Measurements from ENCODE around the gene FNTB. TPM values are rescaled to one million over a fixed set of nuclear protein-coding genes. Genes with fewer than 3 reads are reported as not detected.

FNTB gene
- total and polyA plus RNA-seq, 8 donors: 4.6 to 9.5 (median 6.7) TPM

DNA sequence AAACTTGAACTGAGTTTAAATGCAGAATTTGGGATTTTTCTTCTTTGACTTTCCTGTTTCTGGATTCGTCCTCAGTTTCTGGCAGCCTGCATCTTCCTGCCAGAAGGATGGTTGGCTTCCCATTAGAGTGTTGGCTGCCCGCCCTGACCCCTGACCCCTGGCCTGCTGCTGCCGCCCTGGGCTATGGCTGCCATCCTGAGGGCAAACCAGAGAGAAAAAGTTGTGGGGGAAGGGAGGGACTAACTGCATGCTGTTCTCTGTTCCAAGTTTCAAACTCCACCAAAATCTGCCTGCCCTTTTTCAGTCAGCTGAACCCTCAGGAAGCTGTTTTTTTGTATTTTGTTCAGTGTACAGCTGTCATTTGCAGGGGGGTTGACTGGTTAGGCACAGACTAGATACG lies 48.4 kb downstream of the FNTB start:
- Histone ChIP-seq H3K9me3 (no peaks in the 10 kb centered on the region), H3K27me3 (no peaks in the 10 kb centered on the region), H3K36me3 (peaks cover 0 to 5% (median 0%) of the 10 kb centered on the region in 3 donors), H3K4me3 (no peak overlapping the region), H3K27ac (no peak overlapping the region), H3K4me1 (no peaks in the 10 kb centered on the region)
- ATAC-seq: peak in 3 of 4 donors; percentile 44 to 65 (median 56)
- DNase-seq: peak in 2 of 6 donors; percentile 38 to 47
- FAIRE-seq: no peak
- intact Hi-C loops (cut with DNase I): no loop called here
- TF ChIP-seq, protein P1, sequence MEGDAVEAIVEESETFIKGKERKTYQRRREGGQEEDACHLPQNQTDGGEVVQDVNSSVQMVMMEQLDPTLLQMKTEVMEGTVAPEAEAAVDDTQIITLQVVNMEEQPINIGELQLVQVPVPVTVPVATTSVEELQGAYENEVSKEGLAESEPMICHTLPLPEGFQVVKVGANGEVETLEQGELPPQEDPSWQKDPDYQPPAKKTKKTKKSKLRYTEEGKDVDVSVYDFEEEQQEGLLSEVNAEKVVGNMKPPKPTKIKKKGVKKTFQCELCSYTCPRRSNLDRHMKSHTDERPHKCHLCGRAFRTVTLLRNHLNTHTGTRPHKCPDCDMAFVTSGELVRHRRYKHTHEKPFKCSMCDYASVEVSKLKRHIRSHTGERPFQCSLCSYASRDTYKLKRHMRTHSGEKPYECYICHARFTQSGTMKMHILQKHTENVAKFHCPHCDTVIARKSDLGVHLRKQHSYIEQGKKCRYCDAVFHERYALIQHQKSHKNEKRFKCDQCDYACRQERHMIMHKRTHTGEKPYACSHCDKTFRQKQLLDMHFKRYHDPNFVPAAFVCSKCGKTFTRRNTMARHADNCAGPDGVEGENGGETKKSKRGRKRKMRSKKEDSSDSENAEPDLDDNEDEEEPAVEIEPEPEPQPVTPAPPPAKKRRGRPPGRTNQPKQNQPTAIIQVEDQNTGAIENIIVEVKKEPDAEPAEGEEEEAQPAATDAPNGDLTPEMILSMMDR (IDR thresholded peaks at IDR 0.05): no peak
- WGBS, 2 donors: 49 to 52% methylated on average over 4 of the region's 4 CpGs

- FAIRE-seq (no peak), ATAC-seq (no peak), DNase-seq (no peak)
- H3K27ac ChIP-seq: no peak overlapping the region
- H3K4me1 ChIP-seq: no peaks in the 10 kb centered on the region
- H3K9me3 ChIP-seq: no peaks in the 10 kb centered on the region
- no peaks in the 10 kb centered on the region for H3K27me3 ChIP-seq
- peaks cover 0 to 12% (median 0%) of the 10 kb centered on the region in 3 donors for H3K36me3 ChIP-seq
- TF ChIP-seq, protein P1 (IDR thresholded peaks at IDR 0.05): no peak
- WGBS, 2 donors: 97 to 98% methylated on average over 2 of the region's 2 CpGs
- no peak overlapping the region for H3K4me3 ChIP-seq
- intact Hi-C loops (cut with DNase I): no loop called here
Measured at GRCh38 chr14:65038966-65039365, 52.3 kb downstream of the FNTB start.

GRCh38 chr14:65040666-65041433 lies 54.2 kb downstream of the FNTB start:
- no peak overlapping the region for H3K27ac ChIP-seq
- H3K4me3 ChIP-seq: no peak overlapping the region
- no peaks in the 10 kb centered on the region for H3K9me3 ChIP-seq
- no peak for FAIRE-seq
- DNase-seq: no peak
- H3K27me3 ChIP-seq: no peaks in the 10 kb centered on the region
- peaks cover 0 to 17% (median 0%) of the 10 kb centered on the region in 3 donors for H3K36me3 ChIP-seq
- intact Hi-C loops (cut with DNase I): no loop called here
- TF ChIP-seq, protein P1 (IDR thresholded peaks at IDR 0.05): no peak
- no peak for ATAC-seq
- no peaks in the 10 kb centered on the region for H3K4me1 ChIP-seq
- WGBS, 2 donors: 93 to 94% methylated on average over 9 of the region's 9 CpGs

DNA sequence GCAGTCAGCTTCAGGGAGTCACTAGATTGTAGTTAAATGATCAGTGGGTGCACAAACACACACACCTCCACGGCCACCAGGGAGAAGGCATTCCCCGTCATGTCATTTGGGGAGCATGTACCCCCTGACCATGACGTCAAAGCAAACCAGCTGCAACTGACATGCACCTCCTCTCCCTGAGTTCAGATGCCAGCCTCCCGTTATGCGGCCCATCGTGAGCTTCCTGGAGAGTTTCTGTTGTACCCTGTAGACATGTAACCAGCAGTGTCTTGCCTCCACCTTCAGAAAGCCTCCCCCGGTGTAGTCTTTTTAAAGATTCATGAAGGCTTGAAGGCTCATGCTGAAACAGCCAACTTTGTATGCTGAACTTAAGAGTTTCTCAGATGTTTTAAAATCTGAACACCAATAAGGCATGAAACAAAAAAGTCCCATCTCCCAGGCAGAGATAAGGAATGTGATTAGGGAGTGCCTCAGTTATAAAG lies 54.8 kb downstream of the FNTB start:
- intact Hi-C loops (cut with DNase I): no loop called here
- FAIRE-seq (no peak), DNase-seq (no peak), ATAC-seq (no peak)
- H3K27me3 ChIP-seq: no peaks in the 10 kb centered on the region
- no peaks in the 10 kb centered on the region for H3K9me3 ChIP-seq
- peaks cover 0 to 17% (median 0%) of the 10 kb centered on the region in 3 donors for H3K36me3 ChIP-seq
- no peaks in the 10 kb centered on the region for H3K4me1 ChIP-seq
- TF ChIP-seq, protein P1 (IDR thresholded peaks at IDR 0.05): no peak
- no peak overlapping the region for H3K27ac ChIP-seq
- H3K4me3 ChIP-seq: no peak overlapping the region
- WGBS, 2 donors: 93 to 95% methylated on average over 7 of the region's 7 CpGs

DNA sequence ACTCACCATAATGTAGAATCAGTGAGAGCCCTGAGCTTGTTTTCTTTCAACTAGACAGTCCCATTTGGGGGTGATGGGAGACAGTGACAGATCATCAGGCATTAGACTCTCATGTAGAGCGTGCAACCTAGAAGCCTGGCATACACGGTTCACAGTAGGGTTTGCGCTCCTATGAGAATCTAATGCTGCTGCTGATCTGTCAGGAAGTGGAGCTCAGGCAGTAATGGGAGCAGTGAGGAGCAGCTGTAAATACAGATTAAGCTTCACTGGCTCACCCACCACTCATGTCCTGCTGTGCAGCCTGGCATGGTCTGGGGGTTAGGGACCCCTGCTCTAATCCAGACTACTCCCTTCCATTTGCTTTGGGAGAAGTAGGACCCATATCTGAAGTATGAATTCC lies 55.6 kb downstream of the FNTB start:
- H3K4me3 ChIP-seq: no peak overlapping the region
- FAIRE-seq (no peak), DNase-seq (no peak), ATAC-seq (no peak)
- TF ChIP-seq, protein P1 (IDR thresholded peaks at IDR 0.05): no peak
- H3K27ac ChIP-seq: no peak overlapping the region
- H3K27me3 ChIP-seq: no peaks in the 10 kb centered on the region
- peaks cover 0 to 17% (median 0%) of the 10 kb centered on the region in 3 donors for H3K36me3 ChIP-seq
- intact Hi-C loops (cut with DNase I): no loop called here
- no peaks in the 10 kb centered on the region for H3K9me3 ChIP-seq
- WGBS, 2 donors: 91 to 95% methylated on average over 3 of the region's 3 CpGs
- H3K4me1 ChIP-seq: no peaks in the 10 kb centered on the region

All from pancreas (tissue), 10 donors.